Mesendoderm (in vitro differentiated cells): ENCODE measurements around the gene GBX1.

Experiments
- DNase-seq: peaks from one replicate; pipeline ENCODE4 v3.0.0; 2013
- H2AK5ac ChIP-seq: 2 replicates; pipeline ENCODE4 v1.6.1; 2013; ENCODE audit warnings: low read length, inconsistent platforms
- H2BK120ac ChIP-seq: 2 replicates; pipeline ENCODE4 v1.6.1; 2013; ENCODE audit warnings: low read depth, mild to moderate bottlenecking, low read length, moderate library complexity, mixed read lengths
- H2BK15ac ChIP-seq: replicated peaks from 2 replicates; pipeline ENCODE4 v1.6.1; 2013; ENCODE audit warnings: low read depth, mild to moderate bottlenecking, moderate library complexity
- H2BK5ac ChIP-seq: 2 replicates; pipeline ENCODE4 v1.6.1; 2013; ENCODE audit warnings: low read length, inconsistent platforms
- H3K18ac ChIP-seq: 2 replicates; pipeline ENCODE4 v1.6.1; 2013; ENCODE audit warnings: mild to moderate bottlenecking, low read length, mixed read lengths
- H3K23ac ChIP-seq: one replicate; pipeline ENCODE4 v1.6.1; 2013; ENCODE audit warnings: low read length
- H3K27ac ChIP-seq: 2 replicates; pipeline ENCODE4 v1.5.1; 2013; ENCODE audit warnings: low read depth, mild to moderate bottlenecking, inconsistent platforms, low read length, moderate library complexity
- H3K27me3 ChIP-seq: 2 replicates; pipeline ENCODE4 v1.6.1; 2013; ENCODE audit warnings: low read length, control low read depth, mild to moderate bottlenecking, inconsistent platforms; ENCODE audit not compliant: insufficient read depth, poor library complexity
- H3K36me3 ChIP-seq: 2 replicates; pipeline ENCODE4 v1.6.1; 2013; ENCODE audit warnings: low read length, inconsistent platforms; ENCODE audit not compliant: control insufficient read depth, insufficient read depth
- H3K4ac ChIP-seq: one replicate; pipeline ENCODE4 v1.6.1; 2013; ENCODE audit warnings: low read depth, mild to moderate bottlenecking, low read length, moderate library complexity
- H3K4me1 ChIP-seq: 2 replicates; pipeline ENCODE4 v1.6.1; 2013; ENCODE audit warnings: low read depth, low read length, inconsistent platforms; ENCODE audit not compliant: control insufficient read depth
- H3K4me2 ChIP-seq: 2 replicates; pipeline ENCODE4 v1.6.1; 2013; ENCODE audit warnings: low read length
- H3K4me3 ChIP-seq: 2 replicates; pipeline ENCODE4 v1.5.1; 2013; ENCODE audit warnings: mild to moderate bottlenecking, low read length
- H3K56ac ChIP-seq: one replicate; pipeline ENCODE4 v1.6.1; 2013; ENCODE audit warnings: low read length
- H3K79me1 ChIP-seq: 2 replicates; pipeline ENCODE4 v1.6.1; 2013; ENCODE audit warnings: low read length, inconsistent platforms
- H3K79me2 ChIP-seq: 2 replicates; pipeline ENCODE4 v1.6.1; 2013; ENCODE audit warnings: mild to moderate bottlenecking, low read length; ENCODE audit not compliant: control insufficient read depth, insufficient read depth
- H3K9ac ChIP-seq: 2 replicates; pipeline ENCODE4 v1.6.1; 2013; ENCODE audit warnings: low read length, inconsistent platforms
- H4K5ac ChIP-seq: one replicate; pipeline ENCODE4 v1.6.1; 2013; ENCODE audit warnings: low read length
- H4K8ac ChIP-seq: one replicate; pipeline ENCODE4 v1.6.1; 2013; ENCODE audit warnings: low read depth, mild to moderate bottlenecking, control low read depth, low read length, moderate library complexity
- WGBS: extraction: QIAGEN DNeasy Blood & Tissue Kit; methylation state at CpG from one replicate; pipeline ENCODE4 v1.1.7; 2013; ENCODE audit warnings: low lambda C conversion rate, missing lambda C conversion rate; ENCODE audit not compliant: insufficient coverage; ENCODE audit errors: extremely low coverage; 5-methylcytosine and 5-hydroxymethylcytosine counted together

Gene GBX1

DNA sequence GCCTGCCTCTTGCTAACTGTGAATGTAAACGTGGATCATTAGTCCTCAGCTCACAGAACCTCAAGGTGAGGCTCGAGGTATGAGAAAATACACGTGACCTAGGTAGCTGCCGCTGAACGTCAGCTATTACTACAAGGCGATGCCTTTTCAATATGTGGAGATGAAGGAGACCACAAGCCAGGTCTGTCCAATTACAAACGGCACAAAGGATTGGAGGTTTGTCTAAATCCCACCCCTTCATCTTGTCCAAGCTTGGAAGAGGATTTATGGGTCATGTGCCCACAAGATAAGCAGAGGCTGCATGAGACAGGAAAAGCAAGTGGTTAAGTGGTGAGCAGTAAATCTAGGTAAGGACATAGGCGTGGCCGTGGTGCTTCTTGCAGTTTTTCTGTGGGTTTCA is 39.4 kb upstream of the GBX1 start:
- no peak for DNase-seq
- H3K27me3 ChIP-seq: no peaks in the 10 kb centered on the region
- H3K36me3 ChIP-seq: no peaks in the 10 kb centered on the region
- H4K5ac ChIP-seq: no peak overlapping the region
- H3K4me3 ChIP-seq: no peak overlapping the region
- H2BK15ac ChIP-seq: no peak overlapping the region
- no peak overlapping the region for H3K9ac ChIP-seq
- H2AK5ac ChIP-seq: no peak overlapping the region
- H3K4ac ChIP-seq: no peak overlapping the region
- H3K23ac ChIP-seq: no peak overlapping the region
- peaks cover 2% of the 10 kb centered on the region for H3K4me1 ChIP-seq
- no peaks in the 10 kb centered on the region for H3K79me2 ChIP-seq
- H4K8ac ChIP-seq: no peak overlapping the region
- H3K4me2 ChIP-seq: no peak overlapping the region
- no peak overlapping the region for H2BK120ac ChIP-seq
- H3K27ac ChIP-seq: no peak overlapping the region
- H3K18ac ChIP-seq: no peak overlapping the region
- WGBS: no CpG with 5 or more reads among the region's 9 CpGs
- H2BK5ac ChIP-seq: no peak overlapping the region
- H3K79me1 ChIP-seq: no peaks in the 10 kb centered on the region
- no peak overlapping the region for H3K56ac ChIP-seq

GRCh38 chr7:151205730-151206129 is 38.2 kb upstream of the GBX1 start:
- Histone ChIP-seq H3K79me2 (no peaks in the 10 kb centered on the region), H3K9ac (no peak overlapping the region), H3K36me3 (no peaks in the 10 kb centered on the region), H3K18ac (no peak overlapping the region), H3K4me1 (peaks cover 2% of the 10 kb centered on the region), H3K79me1 (no peaks in the 10 kb centered on the region), H3K23ac (no peak overlapping the region), H2AK5ac (no peak overlapping the region), H3K4ac (no peak overlapping the region), H3K4me3 (no peak overlapping the region), H2BK120ac (no peak overlapping the region), H2BK5ac (no peak overlapping the region), H4K8ac (no peak overlapping the region), H3K27ac (no peak overlapping the region), H3K56ac (no peak overlapping the region), H2BK15ac (no peak overlapping the region), H3K27me3 (no peaks in the 10 kb centered on the region), H3K4me2 (no peak overlapping the region), H4K5ac (no peak overlapping the region)
- no CpG with 5 or more reads among the region's 6 CpGs for WGBS
- DNase-seq: no peak

DNA sequence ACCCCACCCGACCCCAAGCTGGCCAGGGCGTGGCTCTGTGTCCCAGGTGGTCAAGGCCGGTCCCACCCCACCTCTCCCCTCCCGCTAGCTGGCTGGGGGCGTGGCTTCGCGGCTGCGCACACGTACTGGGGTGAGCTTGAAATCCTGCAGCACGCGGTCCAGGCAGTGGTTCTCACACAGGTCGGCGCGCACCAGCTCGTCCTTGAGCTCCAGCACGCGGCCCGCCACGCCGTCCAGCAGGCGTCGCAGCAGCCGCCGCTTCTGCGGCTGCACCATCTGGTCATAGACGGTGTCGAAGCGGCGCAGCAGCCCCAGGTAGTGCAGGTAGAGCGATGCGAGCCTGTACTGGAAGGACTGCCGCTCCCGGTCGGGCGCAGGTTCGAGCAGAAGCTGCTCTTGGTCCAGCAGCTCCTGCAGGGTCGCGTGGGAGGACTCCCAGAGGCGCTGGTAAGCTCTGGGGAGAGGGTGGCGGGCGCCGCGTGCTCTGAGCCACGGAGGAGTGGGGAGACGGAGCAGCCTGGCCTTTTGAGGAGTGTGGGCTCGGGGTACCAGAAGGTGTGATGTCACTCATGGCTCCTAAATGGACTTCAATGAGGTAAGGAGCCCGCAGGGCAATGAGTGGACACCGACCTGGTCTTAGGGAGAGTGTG is 37.0 kb upstream of the GBX1 start:
- no peak overlapping the region for H4K5ac ChIP-seq
- H3K23ac ChIP-seq: no peak overlapping the region
- H3K9ac ChIP-seq: no peak overlapping the region
- H2BK5ac ChIP-seq: no peak overlapping the region
- H2BK120ac ChIP-seq: no peak overlapping the region
- DNase-seq: no peak
- H3K4ac ChIP-seq: no peak overlapping the region
- WGBS: no CpG with 5 or more reads among the region's 48 CpGs
- no peak overlapping the region for H2BK15ac ChIP-seq
- no peak overlapping the region for H3K56ac ChIP-seq
- H3K4me3 ChIP-seq: no peak overlapping the region
- H3K79me1 ChIP-seq: no peaks in the 10 kb centered on the region
- H3K27ac ChIP-seq: no peak overlapping the region
- no peak overlapping the region for H4K8ac ChIP-seq
- no peaks in the 10 kb centered on the region for H3K36me3 ChIP-seq
- no peak overlapping the region for H3K4me2 ChIP-seq
- no peak overlapping the region for H2AK5ac ChIP-seq
- H3K79me2 ChIP-seq: no peaks in the 10 kb centered on the region
- H3K27me3 ChIP-seq: no peaks in the 10 kb centered on the region
- H3K18ac ChIP-seq: no peak overlapping the region
- no peaks in the 10 kb centered on the region for H3K4me1 ChIP-seq

GRCh38 chr7:151202836-151203235 is 35.3 kb upstream of the GBX1 start:
- no peaks in the 10 kb centered on the region for H3K36me3 ChIP-seq
- no peak overlapping the region for H3K4me2 ChIP-seq
- no CpG with 5 or more reads among the region's 9 CpGs for WGBS
- H2BK15ac ChIP-seq: no peak overlapping the region
- H3K56ac ChIP-seq: no peak overlapping the region
- no peak for DNase-seq
- H3K4me1 ChIP-seq: no peaks in the 10 kb centered on the region
- H2BK5ac ChIP-seq: no peak overlapping the region
- no peaks in the 10 kb centered on the region for H3K79me2 ChIP-seq
- no peak overlapping the region for H2AK5ac ChIP-seq
- H3K27me3 ChIP-seq: no peaks in the 10 kb centered on the region
- no peak overlapping the region for H3K23ac ChIP-seq
- no peak overlapping the region for H3K9ac ChIP-seq
- no peak overlapping the region for H3K27ac ChIP-seq
- no peak overlapping the region for H3K18ac ChIP-seq
- H4K8ac ChIP-seq: no peak overlapping the region
- H4K5ac ChIP-seq: no peak overlapping the region
- H2BK120ac ChIP-seq: no peak overlapping the region
- no peaks in the 10 kb centered on the region for H3K79me1 ChIP-seq
- H3K4me3 ChIP-seq: no peak overlapping the region
- H3K4ac ChIP-seq: no peak overlapping the region

- WGBS: no CpG with 5 or more reads among the region's 4 CpGs
- Histone ChIP-seq H2BK15ac (no peak overlapping the region), H3K4me3 (no peak overlapping the region), H2BK5ac (no peak overlapping the region), H4K8ac (no peak overlapping the region), H3K4ac (no peak overlapping the region), H3K4me2 (no peak overlapping the region), H2AK5ac (no peak overlapping the region), H3K79me1 (no peaks in the 10 kb centered on the region), H3K9ac (no peak overlapping the region), H3K27ac (no peak overlapping the region), H3K4me1 (no peaks in the 10 kb centered on the region), H3K18ac (no peak overlapping the region), H3K36me3 (no peaks in the 10 kb centered on the region), H3K27me3 (no peaks in the 10 kb centered on the region), H3K79me2 (no peaks in the 10 kb centered on the region), H2BK120ac (no peak overlapping the region), H4K5ac (no peak overlapping the region), H3K56ac (no peak overlapping the region), H3K23ac (no peak overlapping the region)
- DNase-seq: no peak
Observed at GRCh38 chr7:151201751-151202150, 34.3 kb upstream of the GBX1 start.

DNA sequence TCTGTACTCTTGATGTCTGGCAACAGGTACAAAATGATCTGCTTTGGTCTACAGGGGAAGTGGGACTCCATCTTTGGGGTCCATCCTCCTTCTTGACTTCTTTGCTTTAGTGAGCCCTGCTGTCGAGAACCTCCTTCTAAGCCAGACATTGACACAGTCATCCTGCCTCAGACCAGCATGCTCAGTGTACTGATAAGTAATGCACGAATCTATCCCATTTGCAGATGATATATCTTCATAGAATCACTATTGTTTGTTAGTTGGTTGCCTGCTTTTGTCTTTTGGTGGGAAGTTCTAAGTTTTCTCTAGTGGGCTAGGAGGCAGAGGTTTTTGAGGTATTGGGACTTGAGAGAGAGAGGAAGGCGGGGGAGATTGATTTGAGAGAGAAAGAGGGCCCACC is 33.9 kb upstream of the GBX1 start:
- Histone ChIP-seq H3K79me1 (no peaks in the 10 kb centered on the region), H4K5ac (no peak overlapping the region), H3K27ac (no peak overlapping the region), H2BK120ac (no peak overlapping the region), H3K18ac (no peak overlapping the region), H2AK5ac (no peak overlapping the region), H3K27me3 (no peaks in the 10 kb centered on the region), H3K4me3 (no peak overlapping the region), H2BK15ac (no peak overlapping the region), H3K4me1 (no peaks in the 10 kb centered on the region), H3K56ac (no peak overlapping the region), H2BK5ac (no peak overlapping the region), H3K4me2 (no peak overlapping the region), H4K8ac (no peak overlapping the region), H3K9ac (no peak overlapping the region), H3K36me3 (no peaks in the 10 kb centered on the region), H3K23ac (no peak overlapping the region), H3K79me2 (no peaks in the 10 kb centered on the region), H3K4ac (no peak overlapping the region)
- DNase-seq: no peak
- 100% methylated on average over 1 of the region's 3 CpGs for WGBS
